ENCODE measurements around the gene ACTN2.

The ACTN2 gene

DNA sequence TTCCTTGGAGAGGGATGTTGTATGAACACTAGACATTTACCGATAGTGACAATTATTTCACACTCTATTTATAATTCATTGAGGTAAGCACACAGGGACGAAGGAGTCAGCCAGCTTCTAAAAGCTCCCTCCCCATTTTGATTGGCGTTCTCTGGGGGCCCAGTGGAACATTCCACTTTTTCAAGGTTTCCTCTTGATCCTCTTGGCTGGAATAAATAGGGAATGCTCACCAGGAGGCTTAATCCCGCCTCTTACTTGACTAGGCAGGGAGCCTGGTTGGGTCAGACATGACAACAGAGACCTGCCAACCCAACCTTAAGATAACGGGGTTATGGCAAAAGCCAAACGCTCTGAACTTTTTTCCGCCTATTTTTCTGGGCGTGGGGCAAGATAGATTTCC, 974 bp downstream of the ACTN2 start:
- Histone ChIP-seq H3K4me3 (ENCODE audit: low read depth, low read length) (no peak overlapping the region), H3K4me1 (no peaks in the 10 kb centered on the region; the same call in 1 of the 2 replicates), H3K27me3 (peaks cover 21% of the 10 kb centered on the region), H3K36me3 (no peaks in the 10 kb centered on the region), H3K9me3 (peaks cover 9% of the 10 kb centered on the region; the same call in 1 of the 2 replicates)
- TF ChIP-seq, protein P1, sequence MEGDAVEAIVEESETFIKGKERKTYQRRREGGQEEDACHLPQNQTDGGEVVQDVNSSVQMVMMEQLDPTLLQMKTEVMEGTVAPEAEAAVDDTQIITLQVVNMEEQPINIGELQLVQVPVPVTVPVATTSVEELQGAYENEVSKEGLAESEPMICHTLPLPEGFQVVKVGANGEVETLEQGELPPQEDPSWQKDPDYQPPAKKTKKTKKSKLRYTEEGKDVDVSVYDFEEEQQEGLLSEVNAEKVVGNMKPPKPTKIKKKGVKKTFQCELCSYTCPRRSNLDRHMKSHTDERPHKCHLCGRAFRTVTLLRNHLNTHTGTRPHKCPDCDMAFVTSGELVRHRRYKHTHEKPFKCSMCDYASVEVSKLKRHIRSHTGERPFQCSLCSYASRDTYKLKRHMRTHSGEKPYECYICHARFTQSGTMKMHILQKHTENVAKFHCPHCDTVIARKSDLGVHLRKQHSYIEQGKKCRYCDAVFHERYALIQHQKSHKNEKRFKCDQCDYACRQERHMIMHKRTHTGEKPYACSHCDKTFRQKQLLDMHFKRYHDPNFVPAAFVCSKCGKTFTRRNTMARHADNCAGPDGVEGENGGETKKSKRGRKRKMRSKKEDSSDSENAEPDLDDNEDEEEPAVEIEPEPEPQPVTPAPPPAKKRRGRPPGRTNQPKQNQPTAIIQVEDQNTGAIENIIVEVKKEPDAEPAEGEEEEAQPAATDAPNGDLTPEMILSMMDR (IDR thresholded peaks at IDR 0.05; ENCODE audit: low read depth, low read length), result no peak
- DNase-seq, result no peak

DNA sequence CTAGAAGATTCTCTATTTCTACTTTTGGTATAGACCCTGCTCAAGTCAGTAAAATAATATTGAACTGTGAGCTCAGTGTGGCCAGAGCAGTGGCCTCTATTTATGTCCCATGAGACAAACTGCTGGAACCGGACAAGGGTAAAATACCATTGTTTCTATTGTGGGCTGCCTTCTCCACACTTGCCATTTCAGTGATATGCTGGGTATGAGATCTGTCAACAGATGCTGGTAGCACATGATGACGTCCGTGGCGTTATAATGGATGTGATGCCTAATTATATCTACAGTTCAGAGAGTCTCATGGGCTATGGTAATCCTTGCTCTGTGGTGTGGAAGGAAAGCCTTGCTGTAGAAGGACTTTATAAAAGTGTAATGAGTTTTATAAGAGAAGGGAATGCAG, 2.4 kb downstream of the ACTN2 start:
- TF ChIP-seq, protein P1 (IDR thresholded peaks at IDR 0.05; ENCODE audit: low read depth, low read length), result no peak
- no peak for DNase-seq
- peaks cover 9% of the 10 kb centered on the region; the same call in 1 of the 2 replicates for H3K9me3 ChIP-seq
- H3K36me3 ChIP-seq, result no peaks in the 10 kb centered on the region
- no peaks in the 10 kb centered on the region; the same call in 1 of the 2 replicates for H3K4me1 ChIP-seq
- peaks cover 21% of the 10 kb centered on the region for H3K27me3 ChIP-seq
- H3K4me3 ChIP-seq (ENCODE audit: low read depth, low read length), result no peak overlapping the region

DNA sequence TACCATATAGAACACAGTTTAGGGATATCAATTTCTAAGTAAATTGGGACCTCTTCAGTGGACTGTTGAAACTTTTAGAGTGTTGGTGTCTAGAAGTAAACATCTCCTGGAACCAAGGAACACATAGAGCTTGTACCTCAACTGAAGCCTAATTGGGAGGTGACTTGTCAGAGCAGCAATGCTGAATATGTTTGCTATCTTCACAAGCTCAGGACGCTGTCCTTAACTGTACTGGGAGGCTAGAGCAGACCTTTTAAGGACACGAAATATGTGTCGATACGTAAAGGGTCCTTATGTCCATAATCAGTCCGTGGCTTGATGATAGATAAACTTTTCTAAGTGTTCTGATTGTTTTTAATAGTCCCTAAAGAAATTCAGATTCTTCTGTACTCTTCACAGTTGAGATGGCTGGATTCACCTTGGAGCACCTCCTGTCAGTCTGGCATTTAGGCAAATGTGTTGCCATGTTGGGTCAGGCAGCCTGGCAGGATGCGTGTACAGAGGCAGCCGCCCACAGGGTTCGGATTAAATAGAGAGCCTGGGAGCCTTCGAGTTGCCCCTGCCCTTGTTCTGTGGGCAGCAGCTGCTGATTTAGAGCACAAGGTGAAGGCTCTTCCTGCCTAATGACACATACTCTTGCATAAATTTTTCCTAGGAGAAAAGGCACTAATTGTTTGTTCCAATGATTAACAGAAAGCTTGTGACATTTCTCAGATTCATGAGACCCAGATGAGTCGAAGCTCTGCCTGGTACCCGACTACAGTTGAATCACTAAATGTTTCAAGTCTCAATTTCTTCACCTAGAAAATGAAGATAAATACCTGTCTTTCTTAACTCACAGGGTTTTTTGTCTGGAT, 3.6 kb downstream of the ACTN2 start:
- DNase-seq, result no peak
- Histone ChIP-seq H3K9me3 (peaks cover 9% of the 10 kb centered on the region; the same call in 1 of the 2 replicates), H3K36me3 (no peaks in the 10 kb centered on the region), H3K4me1 (no peaks in the 10 kb centered on the region; the same call in 1 of the 2 replicates), H3K4me3 (ENCODE audit: low read depth, low read length) (no peak overlapping the region), H3K27me3 (peaks cover 21% of the 10 kb centered on the region)
- TF ChIP-seq, protein P1 (IDR thresholded peaks at IDR 0.05; ENCODE audit: low read depth, low read length), result no peak

DNA sequence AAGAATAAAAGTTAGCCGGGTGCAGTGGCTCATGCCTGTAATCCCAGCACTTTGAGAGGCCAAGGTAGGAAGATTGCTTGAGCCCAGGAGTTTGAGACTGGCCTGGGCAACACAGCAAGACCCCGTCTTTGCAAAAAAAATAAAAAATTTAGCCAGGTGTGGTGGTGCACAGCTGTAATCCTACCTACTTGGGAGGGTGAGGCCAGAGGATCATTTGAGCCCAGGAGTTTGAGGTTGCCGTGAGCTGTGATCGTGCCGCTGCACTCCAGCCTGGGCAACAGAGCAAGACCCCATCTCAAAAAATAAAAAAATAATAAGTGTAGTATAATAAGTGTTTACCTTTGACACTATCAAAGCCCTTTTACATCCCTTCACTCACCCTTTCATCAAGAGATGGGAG, 5.0 kb downstream of the ACTN2 start:
- TF ChIP-seq, protein P1 (IDR thresholded peaks at IDR 0.05; ENCODE audit: low read depth, low read length), result no peak
- Histone ChIP-seq H3K36me3 (no peaks in the 10 kb centered on the region), H3K27me3 (peaks cover 21% of the 10 kb centered on the region), H3K9me3 (peaks cover 9% of the 10 kb centered on the region; the same call in 1 of the 2 replicates), H3K4me1 (no peaks in the 10 kb centered on the region; the same call in 1 of the 2 replicates), H3K4me3 (ENCODE audit: low read depth, low read length) (no peak overlapping the region)
- DNase-seq, result no peak

DNA sequence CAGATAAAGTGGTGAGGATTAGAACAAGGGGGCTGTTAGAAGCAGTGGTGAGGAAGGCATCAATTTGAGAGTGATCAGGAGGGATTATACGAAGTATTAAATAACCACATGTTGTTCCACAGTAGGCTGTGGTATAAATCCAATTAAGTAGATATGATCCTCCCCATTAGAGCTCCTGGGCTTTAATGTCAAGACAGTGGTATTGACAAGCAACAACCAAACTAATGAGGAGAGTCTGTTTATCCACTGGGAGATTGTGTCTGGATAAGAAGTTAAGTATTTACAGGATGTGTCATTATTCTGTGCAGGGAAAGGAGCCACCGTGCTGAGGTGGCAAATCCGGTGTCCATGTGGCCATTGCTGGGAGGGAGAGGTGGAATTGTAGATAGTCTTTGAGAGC, 5.8 kb downstream of the ACTN2 start:
- Histone ChIP-seq H3K27me3 (peaks cover 13% of the 10 kb centered on the region), H3K4me1 (no peaks in the 10 kb centered on the region), H3K36me3 (no peaks in the 10 kb centered on the region), H3K4me3 (ENCODE audit: low read depth, low read length) (no peak overlapping the region), H3K9me3 (peaks cover 2% of the 10 kb centered on the region; the same call in 1 of the 2 replicates)
- no peak for DNase-seq
- TF ChIP-seq, protein P1 (IDR thresholded peaks at IDR 0.05; ENCODE audit: low read depth, low read length), result no peak

DNA sequence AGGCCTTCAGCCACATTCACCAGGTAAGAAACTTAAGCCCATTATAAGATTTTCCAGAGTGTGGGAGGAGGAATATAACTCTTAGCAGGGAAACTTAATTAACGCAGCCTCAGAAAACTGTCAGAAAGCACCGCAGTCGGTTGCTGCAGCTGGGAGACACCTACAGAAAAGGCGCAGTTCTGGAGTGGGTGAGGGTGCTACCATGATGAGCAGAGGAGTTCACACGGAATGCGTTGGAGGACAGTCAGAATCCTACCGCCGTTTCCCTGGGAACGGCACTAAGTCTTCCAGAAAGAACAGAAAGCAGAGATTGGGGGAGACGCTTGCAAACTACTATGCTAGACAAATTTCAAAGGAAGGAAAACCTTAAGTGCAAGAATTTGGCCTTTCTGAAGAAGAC, 6.4 kb downstream of the ACTN2 start:
- no peaks in the 10 kb centered on the region for H3K9me3 ChIP-seq
- H3K27me3 ChIP-seq, result peaks cover 7% of the 10 kb centered on the region
- no peaks in the 10 kb centered on the region for H3K36me3 ChIP-seq
- no peak for DNase-seq
- no peaks in the 10 kb centered on the region for H3K4me1 ChIP-seq
- H3K4me3 ChIP-seq (ENCODE audit: low read depth, low read length), result no peak overlapping the region
- TF ChIP-seq, protein P1 (IDR thresholded peaks at IDR 0.05; ENCODE audit: low read depth, low read length), result no peak
